ENCODE measurements around the gene FIBCD1.

FIBCD1 gene

GRCh38 chr9:130922893-130923610 is 16.0 kb downstream of the FIBCD1 start:
- FAIRE-seq (no peak), DNase-seq (ENCODE audit: insufficient read length, low spot score) (no peak)

GRCh38 chr9:130921989-130922892 is 16.8 kb downstream of the FIBCD1 start:
- FAIRE-seq (no peak), DNase-seq (ENCODE audit: insufficient read length, low spot score) (no peak)
- no peak for TF ChIP-seq POLR2A (IDR thresholded peaks at IDR 0.05; ENCODE audit: low read depth, low read length)

More at GRCh38 chr9:130922893-130923610, 16.0 kb downstream of the FIBCD1 start:
- TF ChIP-seq POLR2A (IDR thresholded peaks at IDR 0.05; ENCODE audit: low read depth, low read length): no peak

- no peak for DNase-seq (ENCODE audit: insufficient read length, low spot score)
- FAIRE-seq: no peak
Observed at GRCh38 chr9:130921300-130921988, 17.6 kb downstream of the FIBCD1 start.

GRCh38 chr9:130920762-130921299 is 18.2 kb downstream of the FIBCD1 start:
- FAIRE-seq (no peak), DNase-seq (ENCODE audit: insufficient read length, low spot score) (no peak)
- TF ChIP-seq POLR2A (IDR thresholded peaks at IDR 0.05; ENCODE audit: low read depth, low read length): no peak

More at GRCh38 chr9:130921300-130921988, 17.6 kb downstream of the FIBCD1 start:
- no peak for TF ChIP-seq POLR2A (IDR thresholded peaks at IDR 0.05; ENCODE audit: low read depth, low read length)

- TF ChIP-seq POLR2A (IDR thresholded peaks at IDR 0.05; ENCODE audit: low read depth, low read length): no peak
- FAIRE-seq: no peak
- DNase-seq (ENCODE audit: insufficient read length, low spot score): no peak
Observed at GRCh38 chr9:130920233-130920632, 18.8 kb downstream of the FIBCD1 start.

GRCh38 chr9:130919559-130920145 is 19.4 kb downstream of the FIBCD1 start:
- no peak for TF ChIP-seq POLR2A (IDR thresholded peaks at IDR 0.05; ENCODE audit: low read depth, low read length)
- FAIRE-seq: no peak

GRCh38 chr9:130918826-130919558 is 20.1 kb downstream of the FIBCD1 start:
- FAIRE-seq (no peak), DNase-seq (ENCODE audit: insufficient read length, low spot score) (no peak)
- no peak for TF ChIP-seq POLR2A (IDR thresholded peaks at IDR 0.05; ENCODE audit: low read depth, low read length)

More at GRCh38 chr9:130919559-130920145, 19.4 kb downstream of the FIBCD1 start:
- no peak for DNase-seq (ENCODE audit: insufficient read length, low spot score)

GRCh38 chr9:130918101-130918825 is 20.8 kb downstream of the FIBCD1 start:
- no peak for FAIRE-seq
- DNase-seq (ENCODE audit: insufficient read length, low spot score): no peak
- TF ChIP-seq POLR2A (IDR thresholded peaks at IDR 0.05; ENCODE audit: low read depth, low read length): no peak

GRCh38 chr9:130917168-130917960 is 21.7 kb downstream of the FIBCD1 start:
- DNase-seq (ENCODE audit: insufficient read length, low spot score) (no peak), FAIRE-seq (no peak)
- no peak for TF ChIP-seq POLR2A (IDR thresholded peaks at IDR 0.05; ENCODE audit: low read depth, low read length)

- FAIRE-seq (no peak), DNase-seq (ENCODE audit: insufficient read length, low spot score) (no peak)
- no peak for TF ChIP-seq POLR2A (IDR thresholded peaks at IDR 0.05; ENCODE audit: low read depth, low read length)
Observed at GRCh38 chr9:130915096-130915447, 24.0 kb downstream of the FIBCD1 start.

- no peak for DNase-seq (ENCODE audit: insufficient read length, low spot score)
- no peak for TF ChIP-seq POLR2A (IDR thresholded peaks at IDR 0.05; ENCODE audit: low read depth, low read length)
- no peak for FAIRE-seq
Observed at GRCh38 chr9:130914417-130915095, 24.5 kb downstream of the FIBCD1 start.

Measured in H54 (cell line).